ENCODE results near the gene NXF1. TPM values are rescaled to one million over a fixed set of nuclear protein-coding genes. Genes with fewer than 3 reads are reported as not detected.
"Not testable (repeated sequence)": the region's sequence is repeated elsewhere in the genome, so short reads cannot be mapped to it uniquely, and the experiment has no call there.

NXF1 gene
- total RNA-seq, 1 experiment from 2014 or later, result 31.1 TPM

GRCh38 chr11:62832336-62833234 lies 27.3 kb upstream of the NXF1 start, which contains the start of gene TEX54:
Gene TEX54, minus strand, starts transcription at chr11:62832841.
- no peak for DNase-seq (ENCODE audit: low spot score)

DNA sequence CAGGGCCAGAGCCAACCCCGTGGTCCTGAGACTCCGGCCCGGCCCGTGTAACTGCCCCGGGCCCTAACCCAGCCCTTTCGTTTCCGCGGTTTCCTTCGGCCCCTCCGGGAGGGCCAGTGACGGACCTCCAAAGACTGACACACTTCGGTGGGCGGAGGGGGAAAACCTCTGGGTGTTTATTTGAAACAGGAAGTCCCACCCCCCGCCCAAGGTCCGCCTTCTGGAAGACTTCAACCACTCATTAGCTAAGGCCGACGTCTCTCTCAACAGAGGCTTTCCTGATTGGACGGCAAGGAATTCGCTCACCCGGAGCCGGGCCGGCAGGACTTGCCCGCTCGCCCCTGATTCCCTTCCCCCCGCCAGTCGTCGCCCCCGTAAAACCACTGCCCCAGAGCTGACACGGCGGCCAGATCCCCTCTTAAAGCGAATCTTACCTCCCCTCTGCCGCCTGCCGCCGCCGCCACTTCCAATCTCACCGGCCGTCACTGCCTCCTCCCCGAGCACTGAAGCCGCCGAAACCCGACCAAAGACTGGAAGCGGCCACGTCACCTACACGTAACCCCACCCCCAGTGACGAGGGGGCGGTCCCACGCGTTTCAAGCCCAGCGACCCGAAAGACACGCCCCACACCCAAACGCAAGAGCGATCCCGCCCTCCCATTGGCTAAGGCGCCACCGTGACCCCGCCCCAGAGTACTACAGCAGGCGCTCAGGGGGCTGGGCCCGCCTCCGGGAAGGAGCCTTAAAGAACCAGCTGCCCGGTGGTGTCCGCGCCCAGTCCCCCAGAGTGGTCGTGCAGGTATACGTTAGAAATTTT lies 26.5 kb upstream of the NXF1 start, which contains the start of gene STX5:
Gene STX5 (minus strand): TSS at position 532 of the 816 bp plus-strand sequence. CDS start 808 bp downstream, outside the sequence.
- DNase-seq (ENCODE audit: low spot score), result peak; percentile 96

GRCh38 chr11:62830904-62831519 lies 25.8 kb upstream of the NXF1 start:
- DNase-seq (ENCODE audit: low spot score), result no peak

DNA sequence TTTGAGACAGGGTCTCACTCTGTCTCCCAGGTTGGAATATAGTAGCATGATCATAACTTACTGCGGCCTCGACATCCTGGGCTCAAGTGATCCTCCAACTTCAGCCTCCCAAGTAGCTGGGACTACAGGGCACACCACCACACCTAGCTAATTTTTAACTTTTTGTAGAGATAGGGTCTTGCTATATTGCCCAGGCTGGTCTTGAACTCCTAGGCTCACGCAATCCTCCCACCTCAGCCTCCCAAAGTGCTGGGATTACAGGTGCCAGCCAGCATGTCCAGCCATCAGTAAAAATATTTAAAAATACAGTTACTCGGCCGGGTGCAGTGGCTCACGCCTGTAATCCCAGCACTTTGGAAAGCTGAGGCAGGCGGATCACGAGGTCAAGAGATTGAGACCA lies 22.9 kb upstream of the NXF1 start:
- not testable (repeated sequence) for DNase-seq (ENCODE audit: low spot score)

DNA sequence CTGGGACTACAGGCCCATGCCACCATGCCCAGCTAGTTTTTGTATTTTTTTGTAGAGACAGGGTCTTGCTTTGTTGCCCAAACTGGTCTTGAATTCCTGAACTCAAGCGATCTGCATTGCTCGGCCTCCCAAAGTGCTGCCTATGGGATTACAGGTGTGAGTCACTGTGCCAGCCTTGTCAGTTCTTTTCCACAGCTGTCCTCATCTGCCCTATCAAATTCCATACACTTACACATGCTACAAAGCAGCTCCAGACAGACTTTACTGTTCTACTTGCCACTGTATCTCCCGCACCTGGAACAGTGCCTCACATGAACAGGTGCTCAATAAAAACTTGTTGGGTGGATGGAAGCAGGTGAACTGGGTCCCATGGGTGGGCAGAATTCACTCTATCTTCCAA lies 18.4 kb upstream of the NXF1 start:
- DNase-seq (ENCODE audit: low spot score), result no peak

DNA sequence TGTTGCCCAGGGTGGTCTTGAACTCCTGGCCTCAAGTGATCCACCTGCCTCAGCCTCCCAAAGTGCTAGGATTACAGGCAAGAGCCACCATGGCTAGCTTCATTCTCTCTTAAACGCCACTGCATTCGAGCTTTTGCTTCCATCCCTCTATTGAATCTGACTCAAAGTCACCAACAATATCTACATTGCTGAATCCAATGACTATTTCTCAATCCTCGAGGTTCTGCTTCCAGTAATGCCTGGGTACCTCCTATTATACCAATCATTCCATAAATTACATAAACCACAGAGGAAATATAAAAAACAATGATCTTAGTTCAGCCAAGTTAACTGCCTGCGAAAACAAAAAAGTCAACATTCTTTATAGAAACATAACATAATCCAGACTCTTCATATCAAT lies 11.9 kb upstream of the NXF1 start:
- DNase-seq (ENCODE audit: low spot score), result no peak

DNA sequence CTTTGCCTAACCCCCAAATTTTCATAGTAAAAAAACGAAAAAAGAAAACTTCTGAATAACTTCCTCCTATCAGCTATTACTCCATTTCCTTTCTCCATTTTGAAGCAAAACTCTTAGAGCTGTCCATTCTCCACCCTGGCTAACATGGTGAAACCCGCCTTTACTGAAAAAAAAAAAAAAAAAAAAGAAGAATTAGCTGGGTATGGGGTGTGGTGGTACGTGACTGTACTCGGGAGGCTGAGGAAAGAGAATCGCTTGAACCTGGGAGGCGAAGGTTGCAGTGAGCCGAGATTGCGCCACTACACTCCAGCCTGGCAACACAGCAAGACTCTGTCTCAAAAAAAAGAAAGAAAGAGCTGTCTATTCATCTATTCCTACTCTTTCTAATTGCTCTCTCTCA lies 11.3 kb upstream of the NXF1 start:
- no peak for DNase-seq (ENCODE audit: low spot score)

DNA sequence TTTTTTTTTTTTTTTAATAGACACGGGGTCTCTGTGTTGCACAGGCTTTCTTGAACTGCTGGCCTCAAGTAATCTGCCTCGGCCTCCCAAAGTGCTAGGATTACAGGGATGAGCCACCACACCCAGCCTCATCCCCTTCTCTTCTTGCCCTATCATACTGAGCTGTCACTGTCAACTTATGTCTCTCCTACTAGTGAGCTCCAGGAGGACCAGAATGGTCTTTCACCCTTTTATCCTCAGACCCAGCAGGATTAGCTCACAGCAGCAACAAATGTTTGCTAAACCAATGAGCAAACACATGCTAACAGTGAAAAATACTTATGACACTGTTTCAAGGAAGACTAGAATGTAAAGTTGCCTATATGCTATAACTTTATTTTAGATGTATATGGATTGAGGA lies 6.4 kb upstream of the NXF1 start:
- DNase-seq (ENCODE audit: low spot score), result no peak

- no peak for DNase-seq (ENCODE audit: low spot score)
Observed at GRCh38 chr11:62810748-62811147, 5.5 kb upstream of the NXF1 start.

GRCh38 chr11:62806611-62807121 lies 1.4 kb upstream of the NXF1 start:
- no peak for DNase-seq (ENCODE audit: low spot score)

GRCh38 chr11:62805961-62806441 lies 761 bp upstream of the NXF1 start:
- no peak for DNase-seq (ENCODE audit: low spot score)

DNA sequence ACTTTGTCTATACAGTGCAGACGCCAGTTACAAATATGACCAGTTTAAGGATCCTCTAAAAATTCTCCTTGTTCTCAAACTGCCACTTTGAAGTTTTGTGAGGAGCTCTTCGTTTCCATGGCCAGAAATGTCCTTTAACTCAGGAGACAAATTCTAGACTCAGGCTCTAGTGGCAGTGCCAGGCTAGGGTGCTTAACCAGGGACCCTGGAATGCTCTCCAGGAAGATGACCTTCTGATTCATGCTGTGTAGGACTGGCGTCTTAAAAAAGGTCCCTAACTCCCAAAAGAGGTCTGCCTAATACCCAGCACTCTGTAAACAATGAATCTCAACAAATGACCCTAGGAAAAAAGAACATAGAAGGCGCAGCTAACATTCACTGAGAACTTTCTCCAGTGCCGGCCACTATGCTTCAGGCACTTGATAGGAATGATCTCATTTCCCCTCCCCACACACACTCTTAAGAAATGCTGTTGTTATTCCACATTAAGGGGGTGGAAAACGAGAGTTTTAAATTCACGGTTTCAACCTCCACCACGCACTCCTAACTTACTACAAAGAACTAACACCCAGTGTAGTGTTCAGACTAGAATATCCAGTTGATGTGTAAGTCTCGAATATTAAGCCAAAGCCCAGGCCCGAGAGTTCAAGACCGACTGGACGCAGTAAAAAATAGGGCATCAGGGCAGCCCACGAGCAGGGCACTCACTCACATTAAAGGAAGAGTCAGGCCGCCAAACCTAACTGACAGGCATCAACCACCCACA lies 747 bp downstream of the NXF1 start:
- DNase-seq (ENCODE audit: low spot score), result no peak

GRCh38 chr11:62801071-62801470 lies 4.2 kb downstream of the NXF1 start:
- no peak for DNase-seq (ENCODE audit: low spot score)

- no peak for DNase-seq (ENCODE audit: low spot score)
Observed at GRCh38 chr11:62799486-62799885, 5.8 kb downstream of the NXF1 start.

DNA sequence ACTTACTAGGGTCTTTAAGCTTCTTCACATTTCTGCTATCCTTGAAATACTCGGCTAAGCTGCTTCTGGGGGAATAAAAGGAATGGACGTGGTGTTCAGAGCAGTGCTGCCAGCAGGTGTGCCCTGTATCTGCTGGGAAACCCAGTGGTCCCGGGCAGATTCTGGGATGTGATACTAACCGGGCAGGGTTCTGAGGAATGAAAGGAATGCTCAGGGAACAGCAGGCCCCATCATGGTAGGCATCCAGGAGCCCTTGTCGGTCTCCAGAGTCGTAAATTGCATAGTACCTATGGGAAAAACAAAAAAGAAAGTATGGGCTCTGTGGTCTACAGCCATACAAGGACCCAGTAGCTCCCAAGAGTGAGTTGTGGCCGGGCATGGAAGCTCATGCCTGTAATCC lies 9.0 kb downstream of the NXF1 start:
- DNase-seq (ENCODE audit: low spot score), result no peak

DNA sequence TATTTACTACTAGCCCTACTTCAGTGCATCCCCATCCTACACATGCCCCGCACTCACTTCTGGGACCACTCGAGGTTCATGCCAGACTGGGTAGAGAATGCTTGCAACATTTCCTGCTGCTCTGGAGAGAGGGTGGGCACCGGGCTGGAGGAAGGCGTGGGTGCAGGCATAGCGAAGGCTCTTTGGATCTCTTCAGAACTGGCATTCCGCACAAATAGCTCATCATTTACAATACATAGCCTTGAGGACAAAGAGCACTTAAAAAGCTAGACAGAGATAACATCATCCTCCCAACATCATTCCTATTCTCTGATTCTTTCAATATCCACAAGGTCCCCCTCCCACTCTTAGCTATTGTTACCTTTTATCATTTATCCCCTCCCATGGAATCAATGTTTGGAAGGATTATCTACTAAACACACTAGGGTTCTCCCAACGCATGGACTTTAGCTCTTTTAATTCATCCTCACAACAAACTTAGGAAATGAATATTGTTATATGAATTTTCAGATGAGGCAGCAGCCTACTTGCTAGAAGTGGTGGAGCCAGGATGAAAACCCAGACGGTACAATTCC lies 11.0 kb downstream of the NXF1 start:
- DNase-seq (ENCODE audit: low spot score), result no peak

DNA sequence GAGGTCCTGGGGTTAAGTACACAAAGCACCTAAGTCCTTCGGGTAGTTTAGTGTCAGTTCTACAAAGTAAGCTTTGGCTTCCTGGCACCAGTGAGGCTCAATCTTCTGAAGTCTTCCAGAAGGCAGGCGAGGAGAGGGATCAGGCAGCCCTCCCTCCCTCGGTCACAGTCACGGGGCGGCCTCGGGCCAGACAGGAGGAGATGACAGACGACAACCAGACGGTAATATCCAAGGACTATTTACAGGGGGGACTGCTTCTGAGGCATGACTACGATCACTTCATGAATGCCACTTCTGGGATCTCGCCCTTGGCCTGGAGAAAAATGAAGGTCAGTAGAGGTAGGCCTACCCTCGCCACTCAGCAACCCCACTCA lies 13.1 kb downstream of the NXF1 start:
- no peak for DNase-seq (ENCODE audit: low spot score)

DNA sequence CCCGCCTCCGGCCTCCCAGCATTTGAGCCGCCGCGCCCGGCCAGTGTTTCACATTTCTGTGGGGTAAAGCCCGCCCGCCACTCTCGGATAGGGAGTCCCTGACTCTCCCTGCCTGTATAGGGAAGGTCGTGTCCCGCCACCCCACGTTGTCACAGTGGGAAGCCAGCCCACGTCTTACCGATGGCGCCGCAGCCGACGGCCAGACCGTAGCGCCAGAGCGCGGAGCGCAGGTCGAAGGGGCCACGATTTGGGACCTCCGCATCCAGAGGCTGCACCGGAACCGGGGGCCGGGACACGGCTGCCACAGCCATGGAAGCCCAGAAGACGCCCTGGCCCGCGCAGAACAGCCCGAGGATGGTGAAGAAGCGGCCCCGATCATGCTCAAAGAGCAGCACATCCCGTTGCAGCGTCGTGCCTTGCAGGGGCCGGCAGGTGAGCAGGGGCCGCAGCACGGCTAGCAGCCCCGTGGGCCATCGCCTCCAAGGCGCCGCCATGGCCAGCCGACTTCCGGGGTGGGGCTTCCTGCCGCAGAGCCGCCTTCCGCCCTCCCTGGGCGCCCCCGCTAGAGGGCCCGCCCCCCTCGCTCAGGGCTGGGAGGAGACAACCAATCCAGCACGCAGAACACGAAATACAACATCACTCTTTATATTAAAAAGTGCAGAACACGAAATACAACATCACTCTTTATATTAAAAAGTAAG lies 13.6 kb downstream of the NXF1 start, which contains the start of gene TMEM223:
Gene TMEM223 (minus strand): TSS at position 506 of the 701 bp plus-strand sequence. CDS start 12 bp downstream, at position 494.
- peak; percentile 72 for DNase-seq (ENCODE audit: low spot score)

DNA sequence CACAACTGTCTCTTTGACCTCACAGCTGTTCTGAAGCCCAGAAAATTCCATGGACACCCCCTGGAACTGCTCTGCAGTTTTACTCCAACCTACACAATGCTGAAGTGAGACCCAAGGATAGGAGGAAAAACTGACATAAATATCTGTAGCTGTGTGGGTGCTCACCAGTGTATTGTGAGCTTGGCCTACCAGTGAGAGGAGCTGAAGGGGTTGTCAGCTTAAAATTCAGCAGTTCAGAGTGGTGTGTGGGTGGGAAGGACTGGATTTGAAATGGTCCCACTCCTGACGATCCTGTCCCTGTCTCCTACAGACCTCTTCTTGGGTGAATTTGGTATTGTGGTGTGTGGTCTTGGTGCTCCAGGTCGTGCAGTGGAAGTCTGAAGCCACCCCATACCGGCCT lies 15.7 kb downstream of the NXF1 start:
- no peak for DNase-seq (ENCODE audit: low spot score)

DNA sequence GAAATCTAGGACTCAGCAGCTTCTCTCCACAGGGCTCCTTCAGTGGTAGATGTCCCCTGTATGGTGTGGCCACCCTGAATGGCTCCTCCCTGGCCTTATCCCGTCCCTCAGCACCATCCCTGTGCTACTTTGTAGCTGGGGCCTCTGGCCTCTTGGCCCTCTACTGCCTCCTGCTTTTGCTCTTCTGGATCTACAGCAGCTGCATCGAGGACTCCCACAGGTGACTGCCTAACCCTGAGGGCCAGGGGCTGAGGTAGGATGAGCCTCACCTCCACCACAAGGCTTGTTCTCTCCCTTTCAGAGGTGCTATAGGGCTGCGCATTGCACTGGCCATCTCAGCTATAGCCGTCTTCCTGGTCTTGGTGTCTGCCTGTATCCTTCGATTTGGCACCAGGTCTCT lies 16.2 kb downstream of the NXF1 start:
- no peak for DNase-seq (ENCODE audit: low spot score)

Data from H4 (cell line).